Measurements from ENCODE around the gene CNGA3. TPM values are rescaled to one million over a fixed set of nuclear protein-coding genes. Genes with fewer than 3 reads are reported as not detected.
A peak's percentile ranks its signal among the peaks of the same experiment; 100 is the strongest.
"Not testable (repeated sequence)": the region's sequence is repeated elsewhere in the genome, so short reads cannot be mapped to it uniquely, and the experiment has no call there.

Gene CNGA3
- total RNA-seq, 2 donors from 2014 or later: not detected

GRCh38 chr2:98311771-98312545 is 34.3 kb upstream of the CNGA3 start:
- H3K36me3 Mint-ChIP-seq (ENCODE audit: insufficient read depth in 2 of 2): no peaks in the 10 kb centered on the region
- DNase-seq (peak in 1 of 2 donors; percentile 16), ATAC-seq (replicated peaks in 1 of 2) (no peak)
- H3K27me3 Mint-ChIP-seq (ENCODE audit: low read depth): peaks cover 27% of the 10 kb centered on the region
- H3K4me1 Mint-ChIP-seq (ENCODE audit: low read depth): no peaks in the 10 kb centered on the region
- H3K4me3 Mint-ChIP-seq: no peak overlapping the region
- H3K9me3 Mint-ChIP-seq: no peaks in the 10 kb centered on the region
- no peak overlapping the region for H3K27ac Mint-ChIP-seq

- no peak overlapping the region for H3K4me3 Mint-ChIP-seq
- peaks cover 22% of the 10 kb centered on the region for H3K27me3 Mint-ChIP-seq (ENCODE audit: low read depth)
- no peak overlapping the region for H3K27ac Mint-ChIP-seq
- ATAC-seq (replicated peaks in 1 of 2) (no peak), DNase-seq (no peak)
- H3K4me1 Mint-ChIP-seq (ENCODE audit: low read depth): no peaks in the 10 kb centered on the region
- H3K36me3 Mint-ChIP-seq (ENCODE audit: insufficient read depth in 2 of 2): no peaks in the 10 kb centered on the region
- no peaks in the 10 kb centered on the region for H3K9me3 Mint-ChIP-seq
Observed at GRCh38 chr2:98313492-98314250, 32.6 kb upstream of the CNGA3 start.

- no peaks in the 10 kb centered on the region for H3K9me3 Mint-ChIP-seq
Observed at GRCh38 chr2:98314251-98314650, 32.0 kb upstream of the CNGA3 start.

GRCh38 chr2:98315957-98316356 is 30.3 kb upstream of the CNGA3 start:
- Mint-ChIP-seq H3K4me3 (no peak overlapping the region), H3K9me3 (peaks cover 7% of the 10 kb centered on the region in 2 donors), H3K4me1 (ENCODE audit: low read depth) (no peaks in the 10 kb centered on the region), H3K27ac (no peak overlapping the region), H3K27me3 (ENCODE audit: low read depth) (peaks cover 22% of the 10 kb centered on the region), H3K36me3 (ENCODE audit: insufficient read depth in 2 of 2) (peaks cover 6 to 8% of the 10 kb centered on the region in 2 donors)
- DNase-seq: no peak
- ATAC-seq (replicated peaks in 1 of 2): no peak

More at GRCh38 chr2:98314251-98314650, 32.0 kb upstream of the CNGA3 start:
- no peaks in the 10 kb centered on the region for H3K4me1 Mint-ChIP-seq (ENCODE audit: low read depth)
- H3K36me3 Mint-ChIP-seq (ENCODE audit: insufficient read depth in 2 of 2): no peaks in the 10 kb centered on the region
- no peak overlapping the region for H3K4me3 Mint-ChIP-seq
- no peak for ATAC-seq (replicated peaks in 1 of 2)
- H3K27me3 Mint-ChIP-seq (ENCODE audit: low read depth): peaks cover 22% of the 10 kb centered on the region
- no peak for DNase-seq
- H3K27ac Mint-ChIP-seq: no peak overlapping the region

- no peak overlapping the region for H3K27ac Mint-ChIP-seq
- H3K27me3 Mint-ChIP-seq (ENCODE audit: low read depth): peaks cover 15% of the 10 kb centered on the region
- H3K4me3 Mint-ChIP-seq: no peak overlapping the region
- ATAC-seq (replicated peaks in 1 of 2) (no peak), DNase-seq (no peak)
- no peaks in the 10 kb centered on the region for H3K4me1 Mint-ChIP-seq (ENCODE audit: low read depth)
- peaks cover 8 to 13% of the 10 kb centered on the region in 2 donors for H3K36me3 Mint-ChIP-seq (ENCODE audit: insufficient read depth in 2 of 2)
- peaks cover 12 to 13% of the 10 kb centered on the region in 2 donors for H3K9me3 Mint-ChIP-seq
Observed at GRCh38 chr2:98317214-98317613, 29.0 kb upstream of the CNGA3 start.

- peaks cover 16% of the 10 kb centered on the region in 2 donors for H3K9me3 Mint-ChIP-seq
- not testable (repeated sequence) for H3K27ac Mint-ChIP-seq; H3K4me3 Mint-ChIP-seq; ATAC-seq (replicated peaks in 1 of 2); H3K4me1 Mint-ChIP-seq (ENCODE audit: low read depth); DNase-seq
- peaks cover 18% of the 10 kb centered on the region for H3K27me3 Mint-ChIP-seq (ENCODE audit: low read depth)
- H3K36me3 Mint-ChIP-seq (ENCODE audit: insufficient read depth in 2 of 2): peaks cover 8 to 13% of the 10 kb centered on the region in 2 donors
Observed at GRCh38 chr2:98320171-98320570, 26.1 kb upstream of the CNGA3 start.

GRCh38 chr2:98324181-98324580 is 22.1 kb upstream of the CNGA3 start:
- ATAC-seq (replicated peaks in 1 of 2) (no peak), DNase-seq (no peak)
- no peaks in the 10 kb centered on the region for H3K4me1 Mint-ChIP-seq (ENCODE audit: low read depth)
- no peak overlapping the region for H3K4me3 Mint-ChIP-seq
- no peak overlapping the region for H3K27ac Mint-ChIP-seq
- peaks cover 18% of the 10 kb centered on the region for H3K27me3 Mint-ChIP-seq (ENCODE audit: low read depth)
- peaks cover 17 to 19% of the 10 kb centered on the region in 2 donors for H3K9me3 Mint-ChIP-seq
- H3K36me3 Mint-ChIP-seq (ENCODE audit: insufficient read depth in 2 of 2): peaks cover 8 to 13% of the 10 kb centered on the region in 2 donors

- no peak overlapping the region for H3K4me3 Mint-ChIP-seq
Observed at GRCh38 chr2:98327776-98328175, 18.5 kb upstream of the CNGA3 start.

GRCh38 chr2:98329549-98329948 is 16.7 kb upstream of the CNGA3 start:
- no peak for ATAC-seq (replicated peaks in 1 of 2)
- peaks cover 1 to 3% of the 10 kb centered on the region in 2 donors for H3K9me3 Mint-ChIP-seq

More at GRCh38 chr2:98327776-98328175, 18.5 kb upstream of the CNGA3 start:
- Mint-ChIP-seq H3K27ac (no peak overlapping the region), H3K27me3 (ENCODE audit: low read depth) (peaks cover 26% of the 10 kb centered on the region), H3K4me1 (ENCODE audit: low read depth) (no peaks in the 10 kb centered on the region), H3K36me3 (ENCODE audit: insufficient read depth in 2 of 2) (no peaks in the 10 kb centered on the region), H3K9me3 (peaks cover 3 to 6% of the 10 kb centered on the region in 2 donors)
- DNase-seq (no peak), ATAC-seq (replicated peaks in 1 of 2) (no peak)

GRCh38 chr2:98332989-98333388 is 13.3 kb upstream of the CNGA3 start:
- Mint-ChIP-seq H3K9me3 (peaks cover 1 to 3% of the 10 kb centered on the region in 2 donors), H3K4me3 (no peak overlapping the region), H3K36me3 (ENCODE audit: insufficient read depth in 2 of 2) (peaks cover 0 to 2% of the 10 kb centered on the region in 2 donors), H3K27ac (no peak overlapping the region), H3K27me3 (ENCODE audit: low read depth) (peaks cover 20% of the 10 kb centered on the region), H3K4me1 (ENCODE audit: low read depth) (no peaks in the 10 kb centered on the region)
- DNase-seq (no peak), ATAC-seq (replicated peaks in 1 of 2) (no peak)

More at GRCh38 chr2:98329549-98329948, 16.7 kb upstream of the CNGA3 start:
- H3K27ac Mint-ChIP-seq: no peak overlapping the region
- peaks cover 10% of the 10 kb centered on the region for H3K27me3 Mint-ChIP-seq (ENCODE audit: low read depth)
- H3K4me3 Mint-ChIP-seq: no peak overlapping the region
- no peaks in the 10 kb centered on the region for H3K4me1 Mint-ChIP-seq (ENCODE audit: low read depth)
- H3K36me3 Mint-ChIP-seq (ENCODE audit: insufficient read depth in 2 of 2): no peaks in the 10 kb centered on the region
- no peak for DNase-seq

- no peak overlapping the region for H3K4me3 Mint-ChIP-seq
- H3K9me3 Mint-ChIP-seq: peaks cover 0 to 2% of the 10 kb centered on the region in 2 donors
- H3K27ac Mint-ChIP-seq: no peak overlapping the region
- DNase-seq: no peak
- ATAC-seq (replicated peaks in 1 of 2): no peak
- peaks cover 26% of the 10 kb centered on the region for H3K27me3 Mint-ChIP-seq (ENCODE audit: low read depth)
- no peaks in the 10 kb centered on the region for H3K4me1 Mint-ChIP-seq (ENCODE audit: low read depth)
- H3K36me3 Mint-ChIP-seq (ENCODE audit: insufficient read depth in 2 of 2): peaks cover 0 to 4% of the 10 kb centered on the region in 2 donors
Observed at GRCh38 chr2:98333922-98334321, 12.3 kb upstream of the CNGA3 start.

- no peak overlapping the region for H3K4me3 Mint-ChIP-seq
- H3K9me3 Mint-ChIP-seq: peaks cover 0 to 2% of the 10 kb centered on the region in 2 donors
- H3K27ac Mint-ChIP-seq: no peak overlapping the region
- H3K4me1 Mint-ChIP-seq (ENCODE audit: low read depth): no peaks in the 10 kb centered on the region
- H3K27me3 Mint-ChIP-seq (ENCODE audit: low read depth): peaks cover 31% of the 10 kb centered on the region
- no peak for DNase-seq
- ATAC-seq (replicated peaks in 1 of 2): no peak
- H3K36me3 Mint-ChIP-seq (ENCODE audit: insufficient read depth in 2 of 2): peaks cover 0 to 4% of the 10 kb centered on the region in 2 donors
Observed at GRCh38 chr2:98334439-98335078, 11.7 kb upstream of the CNGA3 start.

GRCh38 chr2:98335271-98335670 is 11.0 kb upstream of the CNGA3 start:
- Mint-ChIP-seq H3K27me3 (ENCODE audit: low read depth) (peaks cover 33% of the 10 kb centered on the region), H3K27ac (no peak overlapping the region), H3K36me3 (ENCODE audit: insufficient read depth in 2 of 2) (peaks cover 0 to 4% of the 10 kb centered on the region in 2 donors), H3K4me3 (no peak overlapping the region), H3K9me3 (peaks cover 0 to 2% of the 10 kb centered on the region in 2 donors), H3K4me1 (ENCODE audit: low read depth) (no peaks in the 10 kb centered on the region)
- DNase-seq (no peak), ATAC-seq (replicated peaks in 1 of 2) (no peak)
